ENCODE measurements around the gene LRIG1. TPM values are rescaled to one million over a fixed set of nuclear protein-coding genes. Genes with fewer than 3 reads are reported as not detected.

Gene LRIG1
- total and polyA plus RNA-seq, 9 of the 15 experiments (the other 6 are each of a cell fraction or from before 2014, with no cell fraction given), result 0.05 to 0.38 (median 0.13) TPM; not detected in 3

DNA sequence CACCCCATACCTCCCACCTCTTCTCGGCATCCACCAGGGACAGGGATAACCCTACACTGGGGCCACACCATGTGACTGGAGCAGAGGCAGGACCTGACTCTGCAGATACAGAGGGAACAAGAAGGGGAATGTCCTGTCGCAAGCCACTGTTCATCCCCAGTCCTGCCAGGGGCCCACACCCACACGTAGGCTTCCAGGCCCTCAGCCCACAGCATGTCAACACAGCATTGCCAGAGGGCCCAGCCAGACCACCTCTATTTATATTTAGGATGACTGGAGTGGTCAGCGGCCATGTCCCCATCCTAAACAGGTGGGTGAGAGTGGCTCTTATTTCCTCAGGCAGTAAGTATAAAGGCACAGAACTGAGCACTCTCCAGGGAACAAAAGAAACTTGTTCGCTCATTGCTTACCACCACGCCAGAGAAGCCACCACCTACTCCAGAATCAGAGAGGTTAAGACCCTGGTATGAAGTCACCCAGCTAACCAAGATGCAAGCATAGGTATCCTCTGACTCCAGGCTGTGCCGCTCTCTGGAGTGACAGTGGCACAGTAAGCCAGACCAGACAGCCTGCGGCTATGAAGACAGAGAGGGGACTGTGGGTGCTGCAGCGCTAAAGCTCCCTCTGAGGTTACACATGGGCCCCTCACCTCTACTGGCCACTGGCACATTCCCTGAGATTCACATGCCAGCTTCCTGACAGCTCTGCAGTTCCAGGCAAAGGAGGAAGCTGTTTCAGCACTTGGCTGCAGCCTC is 67.9 kb downstream of the LRIG1 start:
- no peaks in the 10 kb centered on the region for H3K79me2 ChIP-seq (ENCODE audit: control insufficient read depth, insufficient read depth, low read length)
- in situ Hi-C loops (cut with MboI), result no loop called here
- H3K4me2 ChIP-seq (ENCODE audit: insufficient read depth, low read length), result no peak overlapping the region
- intact Hi-C loops (cut with micrococcal nuclease), result no loop called here
- H3K9ac ChIP-seq (ENCODE audit: insufficient read depth in 1 of 2, low read depth in 2 of 2, low read length in 2 of 2), result no peak overlapping the region
- no peaks in the 10 kb centered on the region for H3K4me1 ChIP-seq (replicated peaks in 1 of 2; ENCODE audit: control insufficient read depth in 2 of 2, insufficient read depth in 2 of 2, low read length in 2 of 2)
- DNase-seq (ENCODE audit: extremely low read depth in 1 of 4, low spot score in 3 of 4), result no peak
- ChIA-PET CTCF (ENCODE audit: low intra/inter-chr PET ratio) (no interaction called here), POLR2A (interaction anchor here (0.5 kb wide), 1 partner anchor 252 kb away, joined by 3 read pairs; no protein-coding TSS in a partner anchor)
- no peak for ATAC-seq
- no peak for TF ChIP-seq MAFG (tag; conservative IDR thresholded peaks at IDR 0.05)
- TF ChIP-seq, protein P1, sequence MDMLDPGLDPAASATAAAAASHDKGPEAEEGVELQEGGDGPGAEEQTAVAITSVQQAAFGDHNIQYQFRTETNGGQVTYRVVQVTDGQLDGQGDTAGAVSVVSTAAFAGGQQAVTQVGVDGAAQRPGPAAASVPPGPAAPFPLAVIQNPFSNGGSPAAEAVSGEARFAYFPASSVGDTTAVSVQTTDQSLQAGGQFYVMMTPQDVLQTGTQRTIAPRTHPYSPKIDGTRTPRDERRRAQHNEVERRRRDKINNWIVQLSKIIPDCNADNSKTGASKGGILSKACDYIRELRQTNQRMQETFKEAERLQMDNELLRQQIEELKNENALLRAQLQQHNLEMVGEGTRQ (CRISPR knock-in tag; IDR thresholded peaks at IDR 0.05), result no peak
- TF ChIP-seq NR1H2 (CRISPR knock-in tag; IDR thresholded peaks at IDR 0.05), result no peak
- TF ChIP-seq, protein P2, sequence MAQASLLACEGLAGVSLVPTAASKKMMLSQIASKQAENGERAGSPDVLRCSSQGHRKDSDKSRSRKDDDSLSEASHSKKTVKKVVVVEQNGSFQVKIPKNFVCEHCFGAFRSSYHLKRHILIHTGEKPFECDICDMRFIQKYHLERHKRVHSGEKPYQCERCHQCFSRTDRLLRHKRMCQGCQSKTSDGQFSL (CRISPR knock-in tag; IDR thresholded peaks at IDR 0.05), result no peak
- TF ChIP-seq, protein P2 (tag; IDR thresholded peaks at IDR 0.05), result no peak
- TF ChIP-seq ZNF384 (IDR thresholded peaks at IDR 0.05; ENCODE audit: low read depth, low read length), result no peak
- TF ChIP-seq ZNF239 (CRISPR knock-in tag; IDR thresholded peaks at IDR 0.05), result no peak
- no peak for TF ChIP-seq PCBP2 (IDR thresholded peaks at IDR 0.05; ENCODE audit: low read depth, low read length, poor library complexity, severe bottlenecking)
- TF ChIP-seq CHCHD3 (CRISPR knock-in tag; IDR thresholded peaks at IDR 0.05), result no peak
- no peak for TF ChIP-seq TCF7 (IDR thresholded peaks at IDR 0.05; ENCODE audit: borderline replicate concordance)
- no peak for TF ChIP-seq ZNF282 (CRISPR knock-in tag; IDR thresholded peaks at IDR 0.05)
- H3K27me3 ChIP-seq (ENCODE audit: control insufficient read depth in 2 of 2, insufficient read depth in 2 of 2, low read length in 2 of 2), result peaks cover 6 to 53% of the 10 kb centered on the region in 2 experiments; a peak in 3 of 5 replicates
- no peak overlapping the region for H2AFZ ChIP-seq (ENCODE audit: low read depth, low read length)
- H3K9me3 ChIP-seq (replicated peaks; ENCODE audit: control insufficient read depth, insufficient read depth, low read depth, low read length), result no peaks in the 10 kb centered on the region
- no peaks in the 10 kb centered on the region for H3K36me3 ChIP-seq (ENCODE audit: control insufficient read depth, insufficient read depth, low read length)
- no peak overlapping the region for H3K4me3 ChIP-seq
- WGBS (ENCODE audit: insufficient coverage, low coverage, missing lambda C conversion rate), result 0% methylated on average over 6 of the region's 9 CpGs
- no peaks in the 10 kb centered on the region for H4K20me1 ChIP-seq (replicated peaks; ENCODE audit: control insufficient read depth, insufficient read depth, low read length)
- no peak for FAIRE-seq
- BruUV-seq (replicated peaks), result no TSS peak
- H3K9me1 ChIP-seq (ENCODE audit: control insufficient read depth, insufficient read depth, low read length), result no peaks in the 10 kb centered on the region
- no peak overlapping the region for H3K27ac ChIP-seq (ENCODE audit: extremely low read depth, low read depth, low read length)
